ENCODE measurements around the gene TTC28. TPM values are rescaled to one million over a fixed set of nuclear protein-coding genes. Genes with fewer than 3 reads are reported as not detected.

TTC28 gene
- total RNA-seq, 1 donor from 2014 or later, result 24.5 TPM

- no peaks in the 10 kb centered on the region for H3K4me1 ChIP-seq
- H3K9me3 ChIP-seq, result peaks cover 0 to 18% of the 10 kb centered on the region in 2 donors
- no peaks in the 10 kb centered on the region for H3K27me3 ChIP-seq
- DNase-seq (ENCODE audit: low spot score in 2 of 2), result no peak
- no peaks in the 10 kb centered on the region for H3K36me3 ChIP-seq
- TF ChIP-seq, protein P1, sequence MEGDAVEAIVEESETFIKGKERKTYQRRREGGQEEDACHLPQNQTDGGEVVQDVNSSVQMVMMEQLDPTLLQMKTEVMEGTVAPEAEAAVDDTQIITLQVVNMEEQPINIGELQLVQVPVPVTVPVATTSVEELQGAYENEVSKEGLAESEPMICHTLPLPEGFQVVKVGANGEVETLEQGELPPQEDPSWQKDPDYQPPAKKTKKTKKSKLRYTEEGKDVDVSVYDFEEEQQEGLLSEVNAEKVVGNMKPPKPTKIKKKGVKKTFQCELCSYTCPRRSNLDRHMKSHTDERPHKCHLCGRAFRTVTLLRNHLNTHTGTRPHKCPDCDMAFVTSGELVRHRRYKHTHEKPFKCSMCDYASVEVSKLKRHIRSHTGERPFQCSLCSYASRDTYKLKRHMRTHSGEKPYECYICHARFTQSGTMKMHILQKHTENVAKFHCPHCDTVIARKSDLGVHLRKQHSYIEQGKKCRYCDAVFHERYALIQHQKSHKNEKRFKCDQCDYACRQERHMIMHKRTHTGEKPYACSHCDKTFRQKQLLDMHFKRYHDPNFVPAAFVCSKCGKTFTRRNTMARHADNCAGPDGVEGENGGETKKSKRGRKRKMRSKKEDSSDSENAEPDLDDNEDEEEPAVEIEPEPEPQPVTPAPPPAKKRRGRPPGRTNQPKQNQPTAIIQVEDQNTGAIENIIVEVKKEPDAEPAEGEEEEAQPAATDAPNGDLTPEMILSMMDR (IDR thresholded peaks at IDR 0.05), result no peak
- intact Hi-C loops (cut with DNase I), result no loop called here
- H3K4me3 ChIP-seq, result no peak overlapping the region
- no peak overlapping the region for H3K27ac ChIP-seq
Measured at GRCh38 chr22:27966168-27967064, 713.2 kb downstream of the TTC28 start.

- Histone ChIP-seq H3K36me3 (no peaks in the 10 kb centered on the region), H3K9me3 (no peaks in the 10 kb centered on the region), H3K4me1 (peaks cover 0 to 5% of the 10 kb centered on the region in 2 donors), H3K4me3 (no peak overlapping the region), H3K27me3 (no peaks in the 10 kb centered on the region), H3K27ac (no peak overlapping the region)
- intact Hi-C loops (cut with DNase I), result no loop called here
- TF ChIP-seq, protein P1 (IDR thresholded peaks at IDR 0.05), result no peak
- no peak for DNase-seq (ENCODE audit: low spot score in 2 of 2)
Measured at GRCh38 chr22:27962268-27963044, 717.2 kb downstream of the TTC28 start.

DNA sequence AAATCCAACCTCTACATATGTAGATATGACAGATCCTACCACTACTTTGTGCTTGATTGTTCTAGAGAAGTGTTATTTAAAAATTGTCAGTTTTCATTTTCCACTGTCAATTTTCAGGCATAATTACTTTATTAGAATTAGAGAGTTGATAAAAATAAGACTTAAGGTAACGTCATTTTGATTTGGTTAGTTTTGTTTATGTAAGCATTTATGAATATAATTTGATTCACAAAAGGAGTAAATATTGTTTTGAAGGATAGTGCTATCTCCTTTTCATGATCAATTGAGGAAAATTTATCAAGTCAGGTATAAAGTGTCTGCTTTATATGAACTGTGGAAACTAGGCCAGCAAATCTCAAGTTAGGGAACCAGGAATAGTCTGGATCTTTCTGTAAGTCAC is 718.0 kb downstream of the TTC28 start:
- Histone ChIP-seq H3K27me3 (no peaks in the 10 kb centered on the region), H3K9me3 (no peaks in the 10 kb centered on the region), H3K27ac (no peak overlapping the region), H3K36me3 (no peaks in the 10 kb centered on the region), H3K4me3 (no peak overlapping the region), H3K4me1 (peaks cover 0 to 5% of the 10 kb centered on the region in 2 donors)
- DNase-seq (ENCODE audit: low spot score in 2 of 2), result no peak
- TF ChIP-seq, protein P1 (IDR thresholded peaks at IDR 0.05), result no peak
- intact Hi-C loops (cut with DNase I), result no loop called here

GRCh38 chr22:27961182-27961581 is 718.5 kb downstream of the TTC28 start:
- H3K27me3 ChIP-seq, result no peaks in the 10 kb centered on the region
- no peak overlapping the region for H3K27ac ChIP-seq
- H3K36me3 ChIP-seq, result no peaks in the 10 kb centered on the region
- H3K4me1 ChIP-seq, result peaks cover 0 to 5% of the 10 kb centered on the region in 2 donors
- H3K9me3 ChIP-seq, result no peaks in the 10 kb centered on the region
- H3K4me3 ChIP-seq, result no peak overlapping the region
- TF ChIP-seq, protein P1 (IDR thresholded peaks at IDR 0.05), result no peak
- intact Hi-C loops (cut with DNase I), result no loop called here
- DNase-seq (ENCODE audit: low spot score in 2 of 2), result no peak

GRCh38 chr22:27959335-27960090 is 720.1 kb downstream of the TTC28 start:
- intact Hi-C loops (cut with DNase I), result no loop called here
- TF ChIP-seq, protein P1 (IDR thresholded peaks at IDR 0.05), result no peak
- H3K4me1 ChIP-seq, result peaks cover 0 to 5% of the 10 kb centered on the region in 2 donors
- no peaks in the 10 kb centered on the region for H3K36me3 ChIP-seq
- H3K27ac ChIP-seq, result peak overlapping the region in 1 of 2 donors; percentile 12
- H3K4me3 ChIP-seq, result no peak overlapping the region
- H3K27me3 ChIP-seq, result no peaks in the 10 kb centered on the region
- no peaks in the 10 kb centered on the region for H3K9me3 ChIP-seq
- no peak for DNase-seq (ENCODE audit: low spot score in 2 of 2)
